ENCODE results near the gene ARSJ. TPM values are rescaled to one million over a fixed set of nuclear protein-coding genes. Genes with fewer than 3 reads are reported as not detected.

The ARSJ gene
- total RNA-seq, 1 experiment from 2014 or later = 7.3 TPM

GRCh38 chr4:113982181-113982580 is 2.7 kb upstream of the ARSJ start:
- BruUV-seq (replicated peaks) = no TSS peak
- H3K9me3 ChIP-seq = no peaks in the 10 kb centered on the region
- DNase-seq = no peak
- H3K4me1 Mint-ChIP-seq (ENCODE audit: low read depth, unreplicated experiment) = no peaks in the 10 kb centered on the region
- H3K36me3 ChIP-seq (ENCODE audit: control insufficient read depth, insufficient read depth, low read length) = no peaks in the 10 kb centered on the region
- H3K4me3 ChIP-seq (ENCODE audit: low read depth, low read length) = no peak overlapping the region
- no peak for TF ChIP-seq CTCF (IDR thresholded peaks at IDR 0.05; ENCODE audit: insufficient read depth in 1 of 2, low read depth in 1 of 2, low read length in 1 of 2, severe bottlenecking in 1 of 2, unreplicated experiment in 1 of 2)
- ChIA-PET CTCF (no interaction called here), POLR2A (no interaction called here)
- no peaks in the 10 kb centered on the region for H3K27me3 ChIP-seq (replicated peaks; ENCODE audit: control insufficient read depth, insufficient read depth, low read length)
- H3K4me1 ChIP-seq = no peaks in the 10 kb centered on the region
- no peak overlapping the region for H3K27ac Mint-ChIP-seq (ENCODE audit: unreplicated experiment)
- no peaks in the 10 kb centered on the region for H3K36me3 Mint-ChIP-seq (ENCODE audit: insufficient read depth, unreplicated experiment)
- H3K4me3 Mint-ChIP-seq (ENCODE audit: unreplicated experiment) = no peak overlapping the region
- intact Hi-C loops (cut with micrococcal nuclease; ENCODE audit: unreplicated experiment) = no loop called here
- no peaks in the 10 kb centered on the region for H3K9me3 Mint-ChIP-seq (ENCODE audit: unreplicated experiment)
- no peaks in the 10 kb centered on the region for H3K27me3 Mint-ChIP-seq (ENCODE audit: insufficient read depth, unreplicated experiment)

GRCh38 chr4:113981591-113981990 is 2.1 kb upstream of the ARSJ start:
- H3K9me3 ChIP-seq = no peaks in the 10 kb centered on the region
- Mint-ChIP-seq H3K36me3 (ENCODE audit: insufficient read depth, unreplicated experiment) (no peaks in the 10 kb centered on the region), H3K27ac (ENCODE audit: unreplicated experiment) (no peak overlapping the region), H3K4me3 (ENCODE audit: unreplicated experiment) (no peak overlapping the region), H3K4me1 (ENCODE audit: low read depth, unreplicated experiment) (no peaks in the 10 kb centered on the region), H3K9me3 (ENCODE audit: unreplicated experiment) (no peaks in the 10 kb centered on the region), H3K27me3 (ENCODE audit: insufficient read depth, unreplicated experiment) (no peaks in the 10 kb centered on the region)
- H3K4me1 ChIP-seq = no peaks in the 10 kb centered on the region
- no TSS peak for BruUV-seq (replicated peaks)
- ChIA-PET CTCF (no interaction called here), POLR2A (no interaction called here)
- no peaks in the 10 kb centered on the region for H3K27me3 ChIP-seq (replicated peaks; ENCODE audit: control insufficient read depth, insufficient read depth, low read length)
- no peak for DNase-seq
- intact Hi-C loops (cut with micrococcal nuclease; ENCODE audit: unreplicated experiment) = no loop called here
- no peak overlapping the region for H3K4me3 ChIP-seq (ENCODE audit: low read depth, low read length)
- no peak for TF ChIP-seq CTCF (IDR thresholded peaks at IDR 0.05; ENCODE audit: insufficient read depth in 1 of 2, low read depth in 1 of 2, low read length in 1 of 2, severe bottlenecking in 1 of 2, unreplicated experiment in 1 of 2)
- H3K36me3 ChIP-seq (ENCODE audit: control insufficient read depth, insufficient read depth, low read length) = no peaks in the 10 kb centered on the region

- H3K27ac Mint-ChIP-seq (ENCODE audit: unreplicated experiment) = peak overlapping the region; percentile 51
- no peaks in the 10 kb centered on the region for H3K9me3 Mint-ChIP-seq (ENCODE audit: unreplicated experiment)
- peak in 1 of 2 experiments; percentile 5 for TF ChIP-seq CTCF (IDR thresholded peaks at IDR 0.05; ENCODE audit: insufficient read depth in 1 of 2, low read depth in 1 of 2, low read length in 1 of 2, severe bottlenecking in 1 of 2, unreplicated experiment in 1 of 2)
- Histone ChIP-seq H3K9me3 (no peaks in the 10 kb centered on the region), H3K27me3 (replicated peaks; ENCODE audit: control insufficient read depth, insufficient read depth, low read length) (no peaks in the 10 kb centered on the region), H3K36me3 (ENCODE audit: control insufficient read depth, insufficient read depth, low read length) (no peaks in the 10 kb centered on the region), H3K4me3 (ENCODE audit: low read depth, low read length) (peak overlapping the region; percentile 54), H3K4me1 (no peaks in the 10 kb centered on the region)
- CTCF ChIA-PET = no interaction called here
- intact Hi-C loops (cut with micrococcal nuclease; ENCODE audit: unreplicated experiment) = loop anchor here (1.0 kb wide), 1 partner anchor 21 kb away; no protein-coding TSS in a partner anchor
- POLR2A ChIA-PET = no interaction called here
- no peak for DNase-seq
- BruUV-seq (replicated peaks) = TSS peak; percentile 53
- peak overlapping the region; percentile 74 for H3K4me3 Mint-ChIP-seq (ENCODE audit: unreplicated experiment)
- no peaks in the 10 kb centered on the region for H3K4me1 Mint-ChIP-seq (ENCODE audit: low read depth, unreplicated experiment)
- H3K27me3 Mint-ChIP-seq (ENCODE audit: insufficient read depth, unreplicated experiment) = no peaks in the 10 kb centered on the region
- H3K36me3 Mint-ChIP-seq (ENCODE audit: insufficient read depth, unreplicated experiment) = no peaks in the 10 kb centered on the region
These were observed 613 bp upstream of the ARSJ start for GRCh38 chr4:113979905-113980615.
